IMR-90 (cell line): ENCODE data around the gene INSR. TPM values are rescaled to one million over a fixed set of nuclear protein-coding genes. Genes with fewer than 3 reads are reported as not detected.

ENCODE experiments used
- ATAC-seq: fragments of 200-7000 bp; cut with Tn5 transposase; 2 replicates; pipeline ENCODE4 v1.9.1; 2020; ENCODE audit warnings: low read depth, mild to moderate bottlenecking, moderate library complexity
- BruUV-seq: library from RNA; stranded (reverse); fragments of 400-500 nt; replicated peaks from 2 replicates; lab custom pipeline; 2021; lab: Mats Ljungman, UMichigan
- CTCF ChIA-PET: fragments of 300-600 bp; formaldehyde crosslinking; extraction: SDS; loops from one replicate; lab custom pipeline; 2021; ENCODE audit warnings: antibody characterized with exemption; lab: Yijun Ruan, JAX
- POLR2A ChIA-PET: fragments of 300-600 bp; sonication (Branson Sonifier 250); formaldehyde crosslinking; loops from one replicate; lab custom pipeline; 2022; ENCODE audit warnings: antibody characterized with exemption; ENCODE audit not compliant: unreplicated experiment; lab: Charles Lee
- DNase-seq: peaks from one replicate; pipeline ENCODE4 v3.0.0; 2013
- H2AFZ ChIP-seq: replicated peaks from 2 replicates; pipeline ENCODE3; 2013; ENCODE audit warnings: low read length, mild to moderate bottlenecking; ENCODE audit not compliant: poor library complexity
- H2AK5ac ChIP-seq: 2 replicates; pipeline ENCODE4 v1.6.1; 2013; ENCODE audit warnings: low read depth, low read length, inconsistent platforms
- H2AK9ac ChIP-seq: replicated peaks from 2 replicates; pipeline ENCODE3; 2013; ENCODE audit warnings: mild to moderate bottlenecking, low read depth, low read length, moderate library complexity; ENCODE audit not compliant: poor library complexity
- H2BK120ac ChIP-seq: 2 replicates; pipeline ENCODE4 v1.6.1; 2013; ENCODE audit warnings: low read depth, low read length, inconsistent platforms
- H2BK15ac ChIP-seq: 3 replicates; pipeline ENCODE4 v1.6.1; 2013; ENCODE audit warnings: low read depth, low read length, inconsistent platforms
- H2BK20ac ChIP-seq: 2 replicates; pipeline ENCODE4 v1.6.1; 2013; ENCODE audit warnings: low read depth, mild to moderate bottlenecking, inconsistent platforms, low read length, moderate library complexity
- H2BK5ac ChIP-seq: 2 replicates; pipeline ENCODE4 v1.6.1; 2013; ENCODE audit warnings: mild to moderate bottlenecking, low read depth, low read length, inconsistent platforms; ENCODE audit not compliant: poor library complexity, severe bottlenecking
- H3K14ac ChIP-seq: replicated peaks from 2 replicates; pipeline ENCODE4 v1.6.1; 2013; ENCODE audit warnings: low read depth, low read length, inconsistent platforms
- H3K18ac ChIP-seq: 2 replicates; pipeline ENCODE4 v1.6.1; 2013; ENCODE audit warnings: low read depth, low read length, control low read depth
- H3K23ac ChIP-seq: 2 replicates; pipeline ENCODE4 v1.6.1; 2013; ENCODE audit warnings: low read depth, low read length, inconsistent platforms
- H3K27ac ChIP-seq: 2 replicates; pipeline ENCODE4 v1.5.1; 2013; ENCODE audit warnings: mild to moderate bottlenecking, control low read depth, low read length; ENCODE audit not compliant: insufficient read depth
- H3K27me3 ChIP-seq: 2 replicates; pipeline ENCODE4 v1.6.1; 2013; ENCODE audit warnings: low read length; ENCODE audit not compliant: control insufficient read depth, insufficient read depth
- H3K36me3 ChIP-seq: 2 replicates; pipeline ENCODE4 v1.6.1; 2013; ENCODE audit warnings: low read length, mixed read lengths; ENCODE audit not compliant: control insufficient read depth, insufficient read depth
- H3K4ac ChIP-seq: 2 replicates; pipeline ENCODE4 v1.6.1; 2013; ENCODE audit warnings: low read depth, low read length, inconsistent platforms
- H3K4me1 ChIP-seq: 2 replicates; pipeline ENCODE4 v1.6.1; 2013; ENCODE audit warnings: low read length, mixed read lengths; ENCODE audit not compliant: control insufficient read depth, insufficient read depth
- H3K4me2 ChIP-seq: 2 replicates; pipeline ENCODE4 v1.6.1; 2013; ENCODE audit warnings: low read depth, mild to moderate bottlenecking, control low read depth, low read length, moderate library complexity
- H3K4me3 ChIP-seq: 2 replicates; pipeline ENCODE4 v1.5.1; 2013; ENCODE audit warnings: low read depth, mild to moderate bottlenecking, control low read depth, low read length, moderate library complexity; ENCODE audit not compliant: insufficient read depth
- H3K56ac ChIP-seq: 2 replicates; pipeline ENCODE4 v1.6.1; 2013; ENCODE audit warnings: low read length, inconsistent platforms; ENCODE audit not compliant: insufficient read depth; ENCODE audit errors: extremely low read depth
- H3K79me1 ChIP-seq, 2 experiments: 2 replicates each; pipeline ENCODE4 v1.6.1; 2013; ENCODE audit warnings: low read length in 2 of 2, inconsistent platforms in 1 of 2, low read depth in 1 of 2
- H3K9ac ChIP-seq: 2 replicates; pipeline ENCODE4 v1.6.1; 2013; ENCODE audit warnings: low read depth, low read length, control low read depth
- H3K9me1 ChIP-seq: 2 replicates; pipeline ENCODE4 v1.6.1; 2013; ENCODE audit warnings: low read length, inconsistent platforms; ENCODE audit not compliant: insufficient read depth
- H3K9me3 ChIP-seq: 2 replicates; pipeline ENCODE4 v1.6.1; 2013; ENCODE audit warnings: low read length; ENCODE audit not compliant: control insufficient read depth, insufficient read depth
- H4K20me1 ChIP-seq: 2 replicates; pipeline ENCODE4 v1.6.1; 2013; ENCODE audit warnings: low read length, inconsistent platforms; ENCODE audit not compliant: insufficient read depth
- H4K5ac ChIP-seq: 2 replicates; pipeline ENCODE4 v1.6.1; 2013; ENCODE audit warnings: mild to moderate bottlenecking, low read depth, low read length, control low read depth
- H4K8ac ChIP-seq, 2 experiments: 2 replicates each; pipeline ENCODE4 v1.6.1; 2013; ENCODE audit warnings: low read depth in 2 of 2, low read length in 2 of 2, control low read depth in 1 of 2, inconsistent platforms in 1 of 2
- H4K91ac ChIP-seq: 2 replicates; pipeline ENCODE4 v1.6.1; 2013; ENCODE audit warnings: low read depth, low read length, inconsistent platforms; ENCODE audit not compliant: insufficient read depth
- BHLHE40 ChIP-seq: fragments of 150-350 bp; IDR thresholded peaks from 2 replicates; pipeline ENCODE4 v1.6.1; 2016; ENCODE audit warnings: mild to moderate bottlenecking, low read depth, low read length
- CEBPB ChIP-seq: IDR thresholded peaks from 2 replicates; pipeline ENCODE4 v1.6.1; 2012; ENCODE audit warnings: low read depth, low read length, improper control_type of control experiment
- CHD1 ChIP-seq: IDR thresholded peaks from 2 replicates; pipeline ENCODE4 v1.6.1; 2012; ENCODE audit warnings: low read depth, low read length, improper control_type of control experiment
- CTCF ChIP-seq: conservative IDR thresholded peaks from 2 replicates; pipeline ENCODE4 v1.5.1; 2012; ENCODE audit warnings: mild to moderate bottlenecking, low read depth, low read length, improper control_type of control experiment
- ELK1 ChIP-seq: fragments of 150-350 bp; IDR thresholded peaks from 2 replicates; pipeline ENCODE4 v1.6.1; 2016; ENCODE audit warnings: low read depth, mild to moderate bottlenecking, low read length, moderate library complexity, borderline replicate concordance
- FOS ChIP-seq: fragments of 150-350 bp; IDR thresholded peaks from 2 replicates; pipeline ENCODE4 v1.6.1; 2016; ENCODE audit warnings: low read depth, low read length
- MAFK ChIP-seq: IDR thresholded peaks from 2 replicates; pipeline ENCODE4 v1.6.1; 2012; ENCODE audit warnings: low read depth, low read length, improper control_type of control experiment
- MXI1 ChIP-seq: IDR thresholded peaks from 2 replicates; pipeline ENCODE4 v1.6.1; 2012; ENCODE audit warnings: low read depth, mild to moderate bottlenecking, low read length, moderate library complexity, borderline replicate concordance
- NFE2L2 ChIP-seq: fragments of 150-350 bp; IDR thresholded peaks from 2 replicates; pipeline ENCODE4 v1.6.1; 2016; ENCODE audit warnings: low read depth, mild to moderate bottlenecking, low read length
- RAD21 ChIP-seq: IDR thresholded peaks from 2 replicates; pipeline ENCODE4 v1.6.1; 2012; ENCODE audit warnings: low read length, improper control_type of control experiment
- SMC3 ChIP-seq: fragments of 150-350 bp; IDR thresholded peaks from 2 replicates; pipeline ENCODE4 v1.6.1; 2016; ENCODE audit warnings: low read depth, mild to moderate bottlenecking, antibody characterized with exemption, low read length, moderate library complexity
- WGBS, 2 experiments: methylation state at CpG; one replicate each; pipeline versions ENCODE4 v1.1.5 to v1.1.7; 2013; ENCODE audit warnings: missing lambda C conversion rate in 2 of 2; ENCODE audit not compliant: insufficient read length in 1 of 2; ENCODE audit errors: extremely low coverage in 2 of 2; 5-methylcytosine and 5-hydroxymethylcytosine counted together
- dilution Hi-C: fragments of 300-500 bp; cut with HindIII; formaldehyde crosslinking; loops from one replicate; pipeline ENCODE4 v1.14.3; 2018; ENCODE audit warnings: low sequenced_read_pairs; ENCODE audit not compliant: unreplicated experiment
- in situ Hi-C: fragments of 300-500 bp; cut with MboI; formaldehyde crosslinking; loops from 3 replicates; pipeline ENCODE4 v1.14.3; 2019; ENCODE audit warnings: low sequenced_read_pairs, inconsistent platforms, mixed read lengths
- intact Hi-C: fragments of 100-400 bp; cut with micrococcal nuclease; formaldehyde crosslinking; loops from 2 replicates; pipeline ENCODE4 v1.10.0; 2022
- polyA plus RNA-seq, 3 experiments: library from polyadenylated mRNA; depleted of rRNA; stranded (reverse); fragments of >200 nt; gene quantifications; 2 replicates each; pipeline ENCODE4 v1.2.3, GENCODE V29; 2012; ENCODE audit warnings: low replicate concordance in 1 of 3
- total RNA-seq: library from RNA; depleted of rRNA; stranded (reverse); fragments of >200 nt; gene quantifications from 2 replicates; pipeline ENCODE4 v1.2.3, GENCODE V29; 2012
- TF ChIP-seq, protein P1 (sequence below): fragments of 150-350 bp; IDR thresholded peaks from 2 replicates; pipeline ENCODE4 v1.6.1; 2017; ENCODE audit warnings: mild to moderate bottlenecking, antibody characterized with exemption, low read length, low read depth

INSR gene
- total and polyA plus RNA-seq, 2 of the 4 experiments (the other 2 are of a cell fraction): 2.8 to 7.9 TPM

- DNase-seq (no peak), ATAC-seq (no peak)
- Histone ChIP-seq H3K9ac (no peak overlapping the region), H4K8ac (no peak overlapping the region), H2AFZ (no peak overlapping the region), H2BK20ac (no peak overlapping the region), H3K4me3 (no peak overlapping the region), H2BK15ac (no peak overlapping the region), H3K27ac (no peak overlapping the region), H3K27me3 (no peaks in the 10 kb centered on the region), H3K4me2 (no peak overlapping the region), H2AK5ac (no peak overlapping the region), H2BK5ac (no peak overlapping the region), H4K91ac (no peak overlapping the region), H3K4me1 (peaks cover 8% of the 10 kb centered on the region), H3K14ac (no peak overlapping the region), H3K18ac (no peak overlapping the region), H3K56ac (no peak overlapping the region), H2BK120ac (no peak overlapping the region), H3K79me1 (no peaks in the 10 kb centered on the region; a peak in 1 of 4 replicates), H3K9me3 (no peaks in the 10 kb centered on the region), H4K20me1 (no peaks in the 10 kb centered on the region), H3K4ac (no peak overlapping the region), H2AK9ac (no peak overlapping the region), H3K9me1 (peaks cover 5% of the 10 kb centered on the region; the same call in 1 of the 2 replicates), H4K5ac (no peak overlapping the region), H3K36me3 (peaks cover 2% of the 10 kb centered on the region; the same call in 1 of the 2 replicates), H3K23ac (no peak overlapping the region)
- in situ Hi-C loops (no loop called here), dilution Hi-C loops (no loop called here), intact Hi-C loops (no loop called here)
- ChIA-PET POLR2A (no interaction called here), CTCF (no interaction called here)
- no CpG with 5 or more reads among the region's 4 CpGs for WGBS, 2 experiments
- no TSS peak for BruUV-seq
- TF ChIP-seq, protein P1, sequence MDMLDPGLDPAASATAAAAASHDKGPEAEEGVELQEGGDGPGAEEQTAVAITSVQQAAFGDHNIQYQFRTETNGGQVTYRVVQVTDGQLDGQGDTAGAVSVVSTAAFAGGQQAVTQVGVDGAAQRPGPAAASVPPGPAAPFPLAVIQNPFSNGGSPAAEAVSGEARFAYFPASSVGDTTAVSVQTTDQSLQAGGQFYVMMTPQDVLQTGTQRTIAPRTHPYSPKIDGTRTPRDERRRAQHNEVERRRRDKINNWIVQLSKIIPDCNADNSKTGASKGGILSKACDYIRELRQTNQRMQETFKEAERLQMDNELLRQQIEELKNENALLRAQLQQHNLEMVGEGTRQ: no peak
- TF ChIP-seq SMC3 (no peak), RAD21 (no peak), CTCF (no peak), BHLHE40 (no peak), CHD1 (no peak), MAFK (no peak), ELK1 (no peak), CEBPB (no peak), FOS (no peak), MXI1 (no peak), NFE2L2 (no peak)
Observed at GRCh38 chr19:7176792-7177191, 117.4 kb downstream of the INSR start.
